NB4 (cell line): ENCODE measurements around the gene DYSF.

ENCODE experiments used
- DNase-seq: peaks from one replicate; pipeline ENCODE4 v3.0.0; 2010; ENCODE audit warnings: low read depth
- H3K4me3 ChIP-seq: one replicate; pipeline ENCODE4 v1.5.1; 2011; ENCODE audit warnings: mild to moderate bottlenecking, low read depth, low read length, moderate library complexity
- CTCF ChIP-seq: IDR thresholded peaks from one replicate; pipeline ENCODE4 v1.5.1; 2012; ENCODE audit warnings: low read depth, low read length
- MAX ChIP-seq: IDR thresholded peaks from 2 replicates; pipeline ENCODE4 v1.6.1; 2011; ENCODE audit warnings: low read depth, low read length
- MYC ChIP-seq: IDR thresholded peaks from 2 replicates; pipeline ENCODE4 v1.6.1; 2011; ENCODE audit warnings: low read depth, low read length
- POLR2A ChIP-seq: IDR thresholded peaks from 2 replicates; pipeline ENCODE4 v1.6.1; 2011; ENCODE audit warnings: mild to moderate bottlenecking; ENCODE audit not compliant: insufficient read length; ENCODE audit errors: extremely low read depth

Gene DYSF

GRCh38 chr2:71607151-71607889 lies 154.0 kb downstream of the DYSF start:
- TF ChIP-seq POLR2A = no peak
- TF ChIP-seq CTCF = no peak
- TF ChIP-seq MYC = no peak
- no peak for TF ChIP-seq MAX
- no peak overlapping the region for H3K4me3 ChIP-seq
- no peak for DNase-seq

GRCh38 chr2:71608034-71608433 lies 154.7 kb downstream of the DYSF start:
- H3K4me3 ChIP-seq = no peak overlapping the region

GRCh38 chr2:71608441-71608840 lies 155.1 kb downstream of the DYSF start:
- TF ChIP-seq MAX = no peak
- TF ChIP-seq CTCF = no peak
- no peak for TF ChIP-seq MYC
- no peak for TF ChIP-seq POLR2A
- DNase-seq = no peak
- H3K4me3 ChIP-seq = no peak overlapping the region

More at GRCh38 chr2:71608034-71608433, 154.7 kb downstream of the DYSF start:
- TF ChIP-seq POLR2A = no peak
- no peak for TF ChIP-seq CTCF
- no peak for TF ChIP-seq MAX
- TF ChIP-seq MYC = no peak
- no peak for DNase-seq

- no peak for DNase-seq
- no peak overlapping the region for H3K4me3 ChIP-seq
- no peak for TF ChIP-seq CTCF
- TF ChIP-seq MAX = no peak
These were observed 155.7 kb downstream of the DYSF start for GRCh38 chr2:71609029-71609428.

GRCh38 chr2:71609441-71609840 lies 156.1 kb downstream of the DYSF start:
- peak; percentile 90 for DNase-seq
- TF ChIP-seq MAX = peak; percentile 30
- no peak for TF ChIP-seq POLR2A
- TF ChIP-seq CTCF = no peak
- TF ChIP-seq MYC = no peak; the same call in 1 of the 2 replicates
- no peak overlapping the region for H3K4me3 ChIP-seq
